GM03348 (cell line): Measurements from ENCODE around the gene MARCHF10.
A peak's percentile ranks its signal among the peaks of the same experiment; 100 is the strongest.

Source experiments
- DNase-seq: peaks from one replicate; pipeline ENCODE4 v3.0.0; 2012; ENCODE audit warnings: low spot score

MARCHF10 gene

DNA sequence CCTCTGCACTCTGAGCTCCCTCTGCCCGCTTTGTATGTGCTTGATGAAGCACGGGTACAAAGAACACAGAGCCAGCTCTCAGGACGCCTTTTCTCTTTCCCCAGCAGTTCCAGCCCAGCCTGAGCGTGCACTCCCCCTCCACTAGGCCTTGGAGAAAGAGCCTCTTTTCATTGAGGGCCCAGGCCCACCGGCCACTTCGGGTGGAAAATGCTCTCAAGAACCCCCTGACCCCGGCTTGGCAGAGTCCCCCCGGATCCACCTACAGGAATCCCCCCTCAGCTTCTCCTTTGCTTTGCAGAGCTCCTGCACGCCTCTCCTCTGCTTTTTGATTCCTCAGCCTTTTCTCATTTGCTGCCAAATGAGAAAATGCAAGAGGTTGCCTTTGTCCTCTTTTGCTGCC is 150.4 kb downstream of the MARCHF10 start:
- DNase-seq = no peak

DNA sequence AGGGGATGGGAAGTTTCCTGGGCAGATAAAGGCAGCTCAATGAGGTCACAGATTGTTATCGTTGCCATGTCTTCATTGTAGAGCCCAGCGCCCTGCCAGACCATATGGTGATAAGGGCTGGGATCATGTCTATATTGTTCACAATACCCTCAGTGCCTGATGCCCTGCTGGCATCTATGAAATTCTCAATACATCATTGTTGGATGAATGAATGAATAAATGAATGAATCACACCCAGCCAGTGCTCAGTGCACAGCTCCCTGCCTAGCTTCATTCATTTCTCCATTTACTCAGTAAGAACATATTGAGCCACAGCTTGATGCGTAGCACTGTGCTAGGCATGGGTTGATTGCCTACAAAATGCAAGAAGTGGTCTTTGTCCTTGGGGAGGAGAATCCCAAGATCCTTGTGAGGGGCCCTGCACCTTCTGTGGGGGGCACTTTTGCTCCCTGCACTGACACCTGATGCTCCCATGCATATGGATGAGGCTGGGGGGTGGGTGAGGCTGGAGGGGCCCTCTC is 150.9 kb downstream of the MARCHF10 start:
- no peak for DNase-seq

DNA sequence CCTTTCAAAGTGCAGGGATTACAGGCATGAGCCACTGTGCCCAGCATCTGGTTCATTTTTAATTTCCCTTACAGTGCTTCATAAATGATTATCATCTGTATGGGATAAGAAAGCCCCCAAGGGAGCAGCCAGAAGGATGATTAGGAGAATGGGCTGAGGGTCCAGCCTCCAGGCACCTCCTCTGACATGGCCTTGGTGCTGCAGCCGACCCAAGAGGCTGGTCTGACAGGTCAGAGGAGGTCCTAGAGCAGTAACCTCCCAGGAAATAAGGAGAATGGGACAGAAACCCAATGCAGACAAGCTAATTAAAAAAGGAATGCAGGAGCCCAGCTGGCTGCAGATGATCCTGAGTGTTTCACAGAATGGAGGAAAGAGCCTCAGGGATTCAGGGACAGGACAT is 151.7 kb downstream of the MARCHF10 start:
- DNase-seq = no peak

DNA sequence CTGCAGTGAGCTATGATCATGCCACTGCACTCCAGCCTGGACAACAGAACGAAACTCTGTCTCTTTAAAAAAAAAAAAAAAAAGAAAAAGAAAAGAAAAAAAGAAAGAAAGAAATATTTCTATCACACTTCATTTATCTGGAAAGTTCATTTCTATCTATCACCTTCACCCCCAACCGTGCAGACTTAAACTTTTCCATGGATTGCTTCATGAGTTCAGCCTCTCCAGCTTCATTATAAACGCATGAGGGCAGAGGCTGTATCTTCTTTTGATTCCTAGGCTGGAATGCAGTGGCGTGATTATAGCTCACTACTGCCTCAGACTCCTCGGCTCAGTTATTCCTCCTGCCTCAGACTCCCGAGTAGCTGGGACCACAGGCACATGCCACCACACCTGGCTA is 152.5 kb downstream of the MARCHF10 start:
- DNase-seq = no peak

DNA sequence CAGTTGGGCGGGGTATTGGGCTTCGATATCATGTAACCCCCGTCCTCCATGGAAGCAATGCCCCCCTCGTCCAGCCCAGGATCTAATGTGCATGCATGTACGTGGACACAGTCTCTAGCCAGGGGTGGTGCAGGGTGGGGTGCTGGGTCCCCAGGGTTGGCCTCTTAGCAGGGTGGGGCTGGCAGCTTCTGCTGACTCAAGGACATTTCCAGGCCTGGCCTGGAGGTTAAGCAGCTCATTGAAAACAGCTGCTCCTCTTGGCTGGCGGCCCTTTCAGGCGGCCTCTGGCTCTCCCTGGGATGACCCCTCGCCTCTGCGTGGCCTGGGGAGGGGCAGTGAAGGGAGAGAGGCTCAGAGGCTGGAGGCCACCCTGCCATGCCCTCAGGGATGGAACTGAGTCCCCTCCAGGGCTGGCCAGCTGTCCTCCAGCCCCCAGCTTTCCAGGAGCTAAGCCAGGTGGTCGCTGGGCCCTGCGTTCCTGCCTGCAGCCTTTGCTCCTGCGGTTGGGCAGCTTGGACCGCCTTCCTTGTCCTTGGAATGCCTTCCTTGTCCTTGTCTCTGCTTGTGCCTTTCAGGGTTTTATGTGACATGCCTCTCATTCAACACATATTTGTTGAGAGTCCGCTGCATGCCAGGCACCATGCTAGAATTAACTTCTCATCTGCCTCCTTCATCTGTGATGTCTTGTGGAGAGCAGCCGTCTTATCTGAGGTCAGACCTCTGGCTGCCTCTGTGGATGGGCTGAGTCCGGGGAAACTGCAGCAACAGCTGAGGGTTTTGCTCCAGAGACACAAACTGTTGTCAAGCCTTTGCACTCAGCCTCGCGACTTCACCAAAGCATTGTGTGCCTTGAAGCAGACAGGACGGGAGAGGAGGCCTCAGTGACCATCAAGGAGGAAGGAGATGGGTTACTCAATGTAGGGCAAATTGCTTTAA is 154.0 kb downstream of the MARCHF10 start:
- peak; percentile 86 for DNase-seq

DNA sequence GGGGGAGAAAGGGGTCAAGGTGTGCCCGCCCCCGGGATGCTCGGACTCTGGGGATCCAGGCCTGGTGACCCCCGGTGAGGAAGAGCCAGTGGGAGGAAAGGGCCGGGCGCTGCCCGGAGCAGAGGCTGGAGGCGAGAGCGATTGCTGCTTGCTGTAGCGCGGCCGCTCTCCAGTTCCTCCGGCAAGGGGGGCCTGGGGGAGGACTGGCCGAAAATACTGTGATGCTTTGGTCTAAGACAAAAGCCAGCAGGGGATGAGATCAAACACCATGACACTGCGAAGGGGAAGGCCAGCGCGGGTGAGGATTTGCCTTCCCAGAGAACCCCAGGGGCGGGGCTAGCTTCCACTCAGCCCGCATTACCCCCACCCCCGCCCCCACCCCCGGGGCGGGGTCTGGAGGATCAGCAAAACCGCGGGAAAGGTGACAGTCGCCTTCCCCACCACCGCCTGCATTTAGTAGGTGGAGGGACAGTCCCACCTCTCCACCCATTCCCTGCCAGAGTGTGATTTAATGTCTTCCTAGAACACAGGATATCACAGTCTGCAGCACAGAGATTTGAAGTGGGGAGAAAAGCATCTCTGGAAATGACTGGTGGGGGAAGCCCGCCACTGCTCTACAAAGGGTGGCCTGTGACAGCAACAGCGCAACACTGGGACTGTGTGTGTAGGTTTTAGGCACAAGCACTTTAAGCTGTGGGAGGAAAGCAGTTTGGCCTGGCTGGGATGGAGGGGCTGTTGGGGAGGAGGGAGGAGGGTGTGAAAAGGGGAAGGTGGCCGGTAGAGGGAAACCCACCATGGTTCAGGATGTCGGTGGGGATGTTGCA is 154.9 kb downstream of the MARCHF10 start:
- peak; percentile 83 for DNase-seq

DNA sequence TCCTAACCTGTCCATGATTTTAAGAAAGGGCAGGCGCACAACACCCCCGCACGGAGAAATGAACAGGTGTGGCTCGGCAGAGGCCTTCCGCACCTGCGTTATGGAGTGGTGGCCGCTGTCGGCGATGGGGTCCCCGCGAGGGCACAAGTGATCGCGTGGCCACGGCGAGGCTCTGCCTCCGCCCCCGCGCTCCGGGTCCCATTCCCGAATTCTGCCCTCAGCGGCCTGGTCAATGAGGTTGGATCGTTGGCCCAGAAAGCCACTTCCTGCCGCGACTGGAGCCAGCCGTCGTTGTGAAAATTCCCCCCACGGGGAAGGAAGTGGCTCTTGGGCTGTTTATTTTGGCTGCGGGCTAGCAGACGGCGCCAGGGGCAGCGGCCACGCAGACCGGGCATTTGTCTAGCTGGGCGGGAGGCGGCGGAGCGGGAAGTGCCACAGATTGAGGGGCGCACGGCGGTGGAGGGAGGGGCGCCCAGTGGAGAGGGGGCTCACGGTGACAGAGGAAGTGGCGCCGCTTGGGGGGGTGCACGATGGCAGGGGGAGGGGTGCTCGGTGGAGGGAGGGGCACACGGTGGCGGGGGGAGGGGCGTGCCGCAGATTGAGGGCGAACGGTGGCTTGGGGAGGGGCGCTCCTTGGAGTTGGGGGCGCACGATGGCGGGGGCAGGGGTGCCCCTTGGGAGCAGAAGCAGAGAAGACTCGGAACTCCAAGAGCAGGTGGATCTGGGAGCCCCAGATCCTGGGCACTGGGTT is 155.7 kb downstream of the MARCHF10 start:
- peak; percentile 87 for DNase-seq
